Panc1 (cell line): Measurements from ENCODE around the gene OSBPL1A. TPM values are rescaled to one million over a fixed set of nuclear protein-coding genes. Genes with fewer than 3 reads are reported as not detected.

Source experiments
- ATAC-seq: fragments of 200-7000 bp; cut with Tn5 transposase; 2 replicates; pipeline ENCODE4 v1.9.1; 2020; ENCODE audit warnings: mild to moderate bottlenecking, moderate library complexity
- BruUV-seq: library from RNA; stranded (reverse); fragments of 400-500 nt; replicated peaks from 2 replicates; lab custom pipeline; 2021; lab: Mats Ljungman, UMichigan
- CTCF ChIA-PET: fragments of 300-600 bp; sonication (Branson Sonifier 250); formaldehyde crosslinking; loops from one replicate; lab custom pipeline; 2022; ENCODE audit warnings: antibody characterized with exemption; lab: Charles Lee
- POLR2A ChIA-PET: fragments of 300-600 bp; sonication (Branson Sonifier 250); formaldehyde crosslinking; loops from one replicate; lab custom pipeline; 2022; ENCODE audit warnings: antibody characterized with exemption; lab: Charles Lee
- DNase-seq: peaks from one replicate; pipeline ENCODE4 v3.0.0-alpha.2; 2010; ENCODE audit warnings: low read depth, low spot score
- H3K27ac ChIP-seq: 2 replicates; pipeline ENCODE4 v1.5.1; 2011; ENCODE audit warnings: mild to moderate bottlenecking, low read length, inconsistent platforms
- H3K27me3 ChIP-seq: fragments of 200-500 bp; sonication (Bioruptor generic); 2 replicates; pipeline ENCODE4 v1.6.0; 2014; ENCODE audit warnings: low read length, inconsistent platforms; ENCODE audit not compliant: control insufficient read depth, insufficient read depth
- H3K36me3 ChIP-seq: fragments of 200-500 bp; sonication (Bioruptor generic); 2 replicates; pipeline ENCODE4 v1.5.1; 2014; ENCODE audit warnings: inconsistent platforms, mild to moderate bottlenecking, low read length, moderate library complexity; ENCODE audit not compliant: control insufficient read depth, insufficient read depth
- H3K4me1 ChIP-seq: 2 replicates; pipeline ENCODE4 v1.5.1; 2011; ENCODE audit warnings: inconsistent platforms, mild to moderate bottlenecking, low read length, moderate library complexity; ENCODE audit not compliant: control insufficient read depth, insufficient read depth
- H3K4me3 ChIP-seq, 2 experiments: 2 replicates each; pipeline ENCODE4 v1.5.1; 2011 to 2012; ENCODE audit warnings: low read depth in 2 of 2, low read length in 2 of 2, mild to moderate bottlenecking in 2 of 2, inconsistent platforms in 1 of 2, moderate library complexity in 1 of 2
- H3K9me3 ChIP-seq: fragments of 200-500 bp; sonication (Bioruptor generic); 2 replicates; pipeline ENCODE4 v1.5.1; 2014; ENCODE audit warnings: low read depth, mild to moderate bottlenecking, inconsistent platforms, low read length, moderate library complexity; ENCODE audit not compliant: control insufficient read depth, insufficient read depth
- CTCF ChIP-seq: fragments of 450-650 bp; IDR thresholded peaks from 2 replicates; pipeline ENCODE4 v1.5.1; 2017; ENCODE audit warnings: mild to moderate bottlenecking
- POLR2AphosphoS5 ChIP-seq: IDR thresholded peaks from 2 replicates; pipeline ENCODE4 v1.6.1; 2012; ENCODE audit warnings: mild to moderate bottlenecking, low read depth, low read length, moderate library complexity
- REST ChIP-seq, 2 experiments: IDR thresholded peaks; 2 replicates each; pipeline ENCODE4 v1.6.1; 2011 to 2012; ENCODE audit warnings: low read depth in 2 of 2, control low read depth in 1 of 2, low read length in 1 of 2, mild to moderate bottlenecking in 1 of 2, moderate library complexity in 1 of 2; ENCODE audit not compliant: insufficient read depth in 1 of 2
- SIN3A ChIP-seq: IDR thresholded peaks from 2 replicates; pipeline ENCODE4 v1.6.1; 2012; ENCODE audit warnings: low read depth, mild to moderate bottlenecking, low read length, moderate library complexity, borderline replicate concordance; ENCODE audit not compliant: insufficient read depth
- TCF7L2 ChIP-seq: IDR thresholded peaks from 2 replicates; pipeline ENCODE4 v1.6.1; 2011; ENCODE audit warnings: mild to moderate bottlenecking, low read depth, low read length, inconsistent platforms
- in situ Hi-C: cut with HindIII; loops from 2 replicates; pipeline ENCODE4 v1.10.0; 2016; ENCODE audit warnings: low sequenced_read_pairs, low pct_unique_long_range_greater_than_20kb
- intact Hi-C: fragments of 100-400 bp; cut with micrococcal nuclease; formaldehyde crosslinking; loops from one replicate; pipeline ENCODE4 v1.10.0; 2022; ENCODE audit not compliant: unreplicated experiment
- total RNA-seq: library from RNA; stranded (reverse); gene quantifications from one replicate; pipeline ENCODE4 v1.2.1, GENCODE V29; 2021; ENCODE audit not compliant: unreplicated experiment

The OSBPL1A gene
- total RNA-seq, 1 experiment from 2014 or later: 50.5 TPM

- CTCF ChIA-PET: no interaction called here
- no peak for DNase-seq
- intact Hi-C loops (no loop called here), in situ Hi-C loops (no loop called here)
- Histone ChIP-seq H3K4me1 (no peaks in the 10 kb centered on the region), H3K36me3 (no peaks in the 10 kb centered on the region), H3K27ac (no peak overlapping the region), H3K4me3 (no peak overlapping the region), H3K9me3 (no peaks in the 10 kb centered on the region), H3K27me3 (no peaks in the 10 kb centered on the region)
- TF ChIP-seq TCF7L2 (no peak), SIN3A (no peak), CTCF (no peak), REST (IDR thresholded peaks at IDR 0.05; ENCODE audit: insufficient read depth in 1 of 2, low read depth in 2 of 2, low read length in 1 of 2) (no peak), POLR2AphosphoS5 (no peak)
- BruUV-seq: no TSS peak
- no peak for ATAC-seq
- POLR2A ChIA-PET: interaction anchor here (0.6 kb wide), 1 partner anchor 45 kb away, joined by 7 read pairs; no protein-coding TSS in a partner anchor
Observed at GRCh38 chr18:24322584-24323136, 75.0 kb downstream of the OSBPL1A start.

GRCh38 chr18:24321071-24321470, 76.6 kb downstream of the OSBPL1A start:
- Histone ChIP-seq H3K27me3 (no peaks in the 10 kb centered on the region), H3K9me3 (no peaks in the 10 kb centered on the region), H3K4me3 (no peak overlapping the region), H3K36me3 (no peaks in the 10 kb centered on the region), H3K27ac (no peak overlapping the region), H3K4me1 (no peaks in the 10 kb centered on the region)
- TF ChIP-seq POLR2AphosphoS5 (no peak), TCF7L2 (no peak), CTCF (no peak)
- POLR2A ChIA-PET: no interaction called here
- CTCF ChIA-PET: no interaction called here
- intact Hi-C loops (loop anchor here (1.0 kb wide), 1 partner anchor 8 kb away; no protein-coding TSS in a partner anchor), in situ Hi-C loops (no loop called here)
- ATAC-seq (no peak), DNase-seq (no peak)
- BruUV-seq: no TSS peak
